ENCODE results near the gene PLEKHM3. TPM values are rescaled to one million over a fixed set of nuclear protein-coding genes. Genes with fewer than 3 reads are reported as not detected.
A peak's percentile ranks its signal among the peaks of the same experiment; 100 is the strongest.
"Not testable (repeated sequence)": the region's sequence is repeated elsewhere in the genome, so short reads cannot be mapped to it uniquely, and the experiment has no call there.

PLEKHM3 gene
- total RNA-seq, 6 experiments from 2014 or later: 4.4 to 13.4 (median 8.9) TPM

DNA sequence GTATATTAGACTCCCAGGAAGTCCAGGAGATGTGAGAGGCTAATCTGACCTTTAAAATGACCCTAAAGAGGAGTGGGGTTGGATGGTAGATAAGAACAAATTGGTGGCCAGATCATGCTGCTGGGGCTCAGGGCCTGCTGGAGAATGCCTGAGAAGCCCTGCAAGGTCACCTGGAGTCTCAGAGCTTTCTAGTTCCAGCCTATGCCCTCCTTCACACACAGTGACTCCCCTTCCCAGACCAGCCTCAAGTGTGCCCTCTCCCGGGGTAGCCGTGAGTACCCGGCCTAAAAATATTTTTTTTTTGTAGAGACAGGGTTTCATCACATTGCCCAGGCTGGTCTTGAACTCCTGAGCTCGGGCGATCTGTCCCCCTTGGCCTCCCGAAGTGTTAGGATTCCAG lies 211.4 kb downstream of the PLEKHM3 start:
- 94% methylated on average over 3 of the region's 6 CpGs for WGBS (ENCODE audit: insufficient coverage, low coverage, low lambda C conversion rate, missing lambda C conversion rate)
- Histone ChIP-seq H3K27me3 (no peaks in the 10 kb centered on the region), H3K27ac (no peak overlapping the region), H3K4me3 (no peak overlapping the region), H3K4me1 (peaks cover 0 to 47% (median 14%) of the 10 kb centered on the region in 4 donors), H3K36me3 (no peaks in the 10 kb centered on the region), H3K9me3 (no peaks in the 10 kb centered on the region)
- TF ChIP-seq, protein P1, sequence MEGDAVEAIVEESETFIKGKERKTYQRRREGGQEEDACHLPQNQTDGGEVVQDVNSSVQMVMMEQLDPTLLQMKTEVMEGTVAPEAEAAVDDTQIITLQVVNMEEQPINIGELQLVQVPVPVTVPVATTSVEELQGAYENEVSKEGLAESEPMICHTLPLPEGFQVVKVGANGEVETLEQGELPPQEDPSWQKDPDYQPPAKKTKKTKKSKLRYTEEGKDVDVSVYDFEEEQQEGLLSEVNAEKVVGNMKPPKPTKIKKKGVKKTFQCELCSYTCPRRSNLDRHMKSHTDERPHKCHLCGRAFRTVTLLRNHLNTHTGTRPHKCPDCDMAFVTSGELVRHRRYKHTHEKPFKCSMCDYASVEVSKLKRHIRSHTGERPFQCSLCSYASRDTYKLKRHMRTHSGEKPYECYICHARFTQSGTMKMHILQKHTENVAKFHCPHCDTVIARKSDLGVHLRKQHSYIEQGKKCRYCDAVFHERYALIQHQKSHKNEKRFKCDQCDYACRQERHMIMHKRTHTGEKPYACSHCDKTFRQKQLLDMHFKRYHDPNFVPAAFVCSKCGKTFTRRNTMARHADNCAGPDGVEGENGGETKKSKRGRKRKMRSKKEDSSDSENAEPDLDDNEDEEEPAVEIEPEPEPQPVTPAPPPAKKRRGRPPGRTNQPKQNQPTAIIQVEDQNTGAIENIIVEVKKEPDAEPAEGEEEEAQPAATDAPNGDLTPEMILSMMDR (IDR thresholded peaks at IDR 0.05): no peak
- TF ChIP-seq POLR2A (IDR thresholded peaks at IDR 0.05): no peak
- intact Hi-C loops (cut with DNase I): no loop called here
- DNase-seq (no peak), ATAC-seq (no peak)

DNA sequence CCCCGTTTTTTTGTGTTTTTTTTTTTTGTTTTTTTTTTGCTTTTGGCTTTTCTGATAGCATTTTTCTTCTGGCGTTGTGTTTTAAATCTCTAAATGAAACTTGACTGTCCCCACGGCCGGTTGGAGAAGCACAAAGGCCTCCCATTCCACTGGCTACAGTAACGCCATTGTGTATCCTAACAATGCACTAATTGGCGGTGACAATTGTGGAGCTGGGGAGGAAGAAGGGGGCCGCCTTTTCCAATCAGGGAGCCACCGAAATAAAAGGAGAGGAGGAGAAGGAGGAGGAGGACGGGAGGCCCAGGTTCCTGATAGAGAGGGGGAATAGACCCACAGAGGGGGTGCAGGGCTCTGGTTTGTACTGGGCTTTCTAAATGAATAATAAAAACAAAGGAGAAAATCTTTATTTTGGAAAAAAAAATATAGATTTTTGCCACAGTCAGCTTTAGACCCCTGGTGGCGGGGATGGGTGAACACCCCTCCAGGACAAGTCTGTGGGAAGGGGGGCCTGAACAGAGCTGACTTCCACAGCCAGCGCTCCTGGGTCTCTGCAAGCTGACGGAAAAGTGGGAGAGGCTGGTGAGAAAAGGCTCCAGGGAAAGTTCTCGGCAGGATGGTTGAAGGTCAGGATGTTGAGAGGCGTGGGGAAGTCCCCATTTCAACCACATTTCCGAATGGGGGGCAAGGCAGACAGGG lies 212.0 kb downstream of the PLEKHM3 start:
- H3K4me3 ChIP-seq: no peak overlapping the region
- WGBS (ENCODE audit: insufficient coverage, low coverage, low lambda C conversion rate, missing lambda C conversion rate): 82% methylated on average over 12 of the region's 15 CpGs
- intact Hi-C loops (cut with DNase I): no loop called here

DNA sequence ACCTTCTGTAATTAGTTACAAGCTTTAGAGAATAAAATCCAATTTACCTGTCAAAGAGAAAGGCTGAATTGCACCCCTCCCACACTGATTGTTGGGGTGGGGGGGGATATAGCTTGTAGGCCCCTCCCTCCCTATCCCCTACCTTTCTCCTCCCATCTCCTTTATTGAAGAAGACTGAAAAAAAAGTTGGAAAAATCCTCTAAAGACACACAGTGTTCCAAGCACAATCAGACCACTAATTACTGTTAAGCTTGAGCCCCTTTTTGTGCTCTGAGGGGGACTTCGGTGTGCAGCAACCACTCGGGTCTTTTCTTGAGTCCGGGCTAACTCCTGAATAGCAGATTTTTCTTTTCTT lies 212.6 kb downstream of the PLEKHM3 start:
- peak overlapping the region in 1 of 3 donors; percentile 86 for H3K27ac ChIP-seq
- no peaks in the 10 kb centered on the region for H3K36me3 ChIP-seq
- 81% methylated on average over 3 of the region's 3 CpGs for WGBS (ENCODE audit: insufficient coverage, low coverage, low lambda C conversion rate, missing lambda C conversion rate)
- TF ChIP-seq POLR2A (IDR thresholded peaks at IDR 0.05): no peak
- TF ChIP-seq, protein P1 (IDR thresholded peaks at IDR 0.05): no peak
- no peak for ATAC-seq
- DNase-seq: no peak
- no peak overlapping the region for H3K4me3 ChIP-seq
- H3K4me1 ChIP-seq: peaks cover 0 to 34% (median 8%) of the 10 kb centered on the region in 4 donors
- H3K27me3 ChIP-seq: no peaks in the 10 kb centered on the region
- no peaks in the 10 kb centered on the region for H3K9me3 ChIP-seq
- intact Hi-C loops (cut with DNase I): no loop called here

More for the DNA sequence above, 212.0 kb downstream of the PLEKHM3 start:
- Histone ChIP-seq H3K27me3 (no peaks in the 10 kb centered on the region), H3K27ac (no peak overlapping the region), H3K9me3 (no peaks in the 10 kb centered on the region), H3K4me1 (peaks cover 0 to 41% (median 11%) of the 10 kb centered on the region in 4 donors), H3K36me3 (no peaks in the 10 kb centered on the region)
- TF ChIP-seq POLR2A (IDR thresholded peaks at IDR 0.05): no peak
- TF ChIP-seq, protein P1 (IDR thresholded peaks at IDR 0.05): no peak
- ATAC-seq: no peak
- DNase-seq: no peak

DNA sequence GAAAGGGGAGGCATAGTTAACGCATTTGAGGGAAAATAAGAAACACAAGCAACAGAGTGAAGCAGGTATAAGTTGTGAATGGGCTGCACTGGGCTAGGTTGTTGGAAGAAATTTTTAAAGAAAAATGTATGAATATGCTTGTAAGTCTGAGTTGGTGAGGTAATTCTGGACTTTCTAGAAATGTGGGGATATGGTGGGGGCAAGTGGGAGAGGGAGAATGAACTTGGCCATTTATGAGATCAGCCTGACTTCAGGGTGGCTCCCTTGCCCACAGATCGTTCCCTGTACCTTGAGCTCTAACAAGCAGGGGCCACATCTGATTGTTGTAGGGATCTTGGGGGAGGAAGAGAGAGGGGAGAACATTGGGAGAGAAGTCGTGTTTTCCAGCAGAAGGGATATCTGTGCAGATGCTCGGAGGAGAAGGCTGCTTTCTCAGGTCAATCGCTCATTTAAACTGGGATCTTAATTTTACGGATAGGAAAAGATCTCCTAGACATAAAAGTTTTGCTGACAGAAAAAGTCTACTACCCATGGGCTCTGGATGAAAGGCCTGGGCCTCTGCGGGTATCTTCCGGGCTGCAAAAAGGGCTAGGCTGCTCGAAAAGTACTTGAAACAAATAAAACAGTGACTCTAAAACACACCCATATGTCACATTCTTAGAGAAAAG lies 213.1 kb downstream of the PLEKHM3 start:
- H3K9me3 ChIP-seq: no peaks in the 10 kb centered on the region
- no peak overlapping the region for H3K4me3 ChIP-seq
- peaks cover 0 to 31% (median 8%) of the 10 kb centered on the region in 4 donors for H3K4me1 ChIP-seq
- H3K27ac ChIP-seq: peak overlapping the region in 2 of 3 donors; percentile 86
- H3K27me3 ChIP-seq: no peaks in the 10 kb centered on the region
- 71% methylated on average over 7 of the region's 9 CpGs for WGBS (ENCODE audit: insufficient coverage, low coverage, low lambda C conversion rate, missing lambda C conversion rate)
- H3K36me3 ChIP-seq: no peaks in the 10 kb centered on the region
- intact Hi-C loops (cut with DNase I): no loop called here
- TF ChIP-seq POLR2A (IDR thresholded peaks at IDR 0.05): no peak
- TF ChIP-seq, protein P1 (IDR thresholded peaks at IDR 0.05): no peak
- no peak for DNase-seq
- no peak for ATAC-seq

DNA sequence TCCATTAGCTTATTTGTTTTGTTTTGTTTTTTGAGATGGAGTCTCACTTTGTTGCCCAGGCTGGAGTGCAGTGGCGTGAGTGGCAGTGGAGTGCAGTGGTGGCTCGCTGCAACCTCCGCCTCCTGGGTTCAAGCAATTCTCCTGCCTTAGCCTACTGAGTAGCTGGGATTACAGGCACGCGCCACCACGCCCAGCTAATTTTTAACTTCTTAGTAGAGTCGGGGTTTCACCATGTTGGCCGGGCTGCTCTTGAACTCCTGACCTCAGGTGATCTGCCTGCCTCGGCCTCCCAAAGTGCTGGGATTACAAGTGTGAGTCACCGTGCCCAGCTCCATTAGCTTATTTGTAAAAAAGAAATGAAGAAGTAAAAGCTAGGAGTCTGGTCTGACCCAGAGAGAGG lies 213.7 kb downstream of the PLEKHM3 start:
- intact Hi-C loops (cut with DNase I); H3K27me3 ChIP-seq; H3K4me3 ChIP-seq; H3K9me3 ChIP-seq; H3K36me3 ChIP-seq: not testable (repeated sequence)
- Histone ChIP-seq H3K4me1 (peaks cover 0 to 31% (median 8%) of the 10 kb centered on the region in 4 donors), H3K27ac (peak overlapping the region; percentile 76 to 86 (median 86))
- DNase-seq (peak in 1 of 3 donors; percentile 51), ATAC-seq (peak in 3 of 4 donors; percentile 3 to 31 (median 13))
- 34% methylated on average over 9 of the region's 10 CpGs for WGBS (ENCODE audit: insufficient coverage, low coverage, low lambda C conversion rate, missing lambda C conversion rate)

All from right lobe of liver (tissue), 6 donors.